Calu3 (cell line): Measurements from ENCODE around the gene SLC26A11. TPM values are rescaled to one million over a fixed set of nuclear protein-coding genes. Genes with fewer than 3 reads are reported as not detected.

Experiments used
- BruUV-seq: library from RNA; stranded (reverse); fragments of 400-500 nt; replicated peaks from 2 replicates; lab custom pipeline; 2021; lab: Mats Ljungman, UMichigan
- CTCF ChIA-PET: fragments of 300-600 bp; sonication (Branson Sonifier 250); formaldehyde crosslinking; loops from one replicate; lab custom pipeline; 2022; ENCODE audit warnings: antibody characterized with exemption; lab: Charles Lee
- DNase-seq: peaks from one replicate; pipeline ENCODE4 v3.0.0; 2022
- H3K27ac Mint-ChIP-seq: one replicate; pipeline ENCODE4 v1.8.0; 2022; ENCODE audit warnings: mixed read lengths; ENCODE audit not compliant: unreplicated experiment
- H3K27me3 Mint-ChIP-seq: one replicate; pipeline ENCODE4 v1.8.0; 2022; ENCODE audit warnings: mixed read lengths; ENCODE audit not compliant: unreplicated experiment
- H3K36me3 Mint-ChIP-seq: one replicate; pipeline ENCODE4 v1.8.0; 2022; ENCODE audit warnings: mild to moderate bottlenecking, moderate library complexity, mixed read lengths; ENCODE audit not compliant: insufficient read depth, unreplicated experiment
- H3K4me1 Mint-ChIP-seq: one replicate; pipeline ENCODE4 v1.8.0; 2022; ENCODE audit warnings: mild to moderate bottlenecking, low read depth, mixed read lengths; ENCODE audit not compliant: unreplicated experiment
- H3K4me3 Mint-ChIP-seq: one replicate; pipeline ENCODE4 v1.8.0; 2022; ENCODE audit warnings: mild to moderate bottlenecking, low read depth, moderate library complexity, mixed read lengths; ENCODE audit not compliant: unreplicated experiment
- H3K9me3 Mint-ChIP-seq: one replicate; pipeline ENCODE4 v1.8.0; 2022; ENCODE audit warnings: low read depth, mixed read lengths; ENCODE audit not compliant: unreplicated experiment
- intact Hi-C: fragments of 100-400 bp; cut with micrococcal nuclease; formaldehyde crosslinking; loops from one replicate; pipeline ENCODE4 v1.10.0; 2022; ENCODE audit not compliant: unreplicated experiment
- total RNA-seq: library from RNA; stranded (reverse); gene quantifications from 2 replicates; pipeline ENCODE4 v1.2.3, GENCODE V29; 2022
- TF ChIP-seq, protein P1 (sequence below): fragments of 200-600 bp; IDR thresholded peaks from one replicate; pipeline ENCODE4 v1.8.0; 2022; ENCODE audit warnings: antibody characterized with exemption; ENCODE audit not compliant: unreplicated experiment

The SLC26A11 gene
- total RNA-seq, 1 experiment from 2014 or later, result 7.2 TPM

- Mint-ChIP-seq H3K27me3 (no peaks in the 10 kb centered on the region), H3K9me3 (no peaks in the 10 kb centered on the region), H3K4me1 (no peaks in the 10 kb centered on the region), H3K4me3 (no peak overlapping the region), H3K27ac (no peak overlapping the region), H3K36me3 (no peaks in the 10 kb centered on the region)
- CTCF ChIA-PET, result no interaction called here
- TF ChIP-seq, protein P1, sequence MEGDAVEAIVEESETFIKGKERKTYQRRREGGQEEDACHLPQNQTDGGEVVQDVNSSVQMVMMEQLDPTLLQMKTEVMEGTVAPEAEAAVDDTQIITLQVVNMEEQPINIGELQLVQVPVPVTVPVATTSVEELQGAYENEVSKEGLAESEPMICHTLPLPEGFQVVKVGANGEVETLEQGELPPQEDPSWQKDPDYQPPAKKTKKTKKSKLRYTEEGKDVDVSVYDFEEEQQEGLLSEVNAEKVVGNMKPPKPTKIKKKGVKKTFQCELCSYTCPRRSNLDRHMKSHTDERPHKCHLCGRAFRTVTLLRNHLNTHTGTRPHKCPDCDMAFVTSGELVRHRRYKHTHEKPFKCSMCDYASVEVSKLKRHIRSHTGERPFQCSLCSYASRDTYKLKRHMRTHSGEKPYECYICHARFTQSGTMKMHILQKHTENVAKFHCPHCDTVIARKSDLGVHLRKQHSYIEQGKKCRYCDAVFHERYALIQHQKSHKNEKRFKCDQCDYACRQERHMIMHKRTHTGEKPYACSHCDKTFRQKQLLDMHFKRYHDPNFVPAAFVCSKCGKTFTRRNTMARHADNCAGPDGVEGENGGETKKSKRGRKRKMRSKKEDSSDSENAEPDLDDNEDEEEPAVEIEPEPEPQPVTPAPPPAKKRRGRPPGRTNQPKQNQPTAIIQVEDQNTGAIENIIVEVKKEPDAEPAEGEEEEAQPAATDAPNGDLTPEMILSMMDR, result no peak
- no TSS peak for BruUV-seq
- intact Hi-C loops, result no loop called here
- no peak for DNase-seq
These were observed 24.8 kb downstream of the SLC26A11 start for GRCh38 chr17:80244871-80245509.

DNA sequence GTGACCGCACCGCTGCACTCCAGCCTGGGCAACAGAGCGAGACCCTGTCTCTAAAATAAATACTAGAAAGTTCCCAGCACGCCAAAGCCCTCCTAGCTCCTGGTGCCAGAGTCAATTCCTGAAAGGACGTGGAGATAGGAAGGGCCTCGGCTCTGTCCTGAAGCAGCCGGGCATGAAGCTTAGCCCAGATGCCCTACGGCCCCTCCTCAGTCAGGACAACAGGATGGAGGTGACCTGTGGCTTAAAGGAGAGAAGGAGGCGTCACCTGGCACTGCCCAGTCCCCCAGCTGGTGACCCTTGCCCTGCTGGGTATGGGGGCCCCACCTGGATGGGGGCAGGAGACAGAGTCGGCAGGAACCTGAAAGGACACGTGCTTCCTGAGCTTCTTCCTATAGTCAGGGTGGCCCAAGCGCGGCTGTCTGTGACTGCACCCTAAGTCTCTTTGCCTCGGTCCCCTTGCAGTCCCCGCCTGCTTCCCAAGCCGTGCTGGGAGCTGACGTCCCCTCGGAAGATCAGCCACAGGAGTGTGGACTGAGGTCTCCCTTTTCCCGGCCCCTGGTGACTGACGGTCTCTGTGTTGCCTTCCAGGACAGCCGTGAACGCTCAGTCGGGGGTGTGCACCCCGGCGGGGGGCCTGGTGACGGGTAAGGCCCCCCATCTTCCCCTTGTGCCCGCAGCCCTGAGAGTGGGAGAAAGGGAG, 25.5 kb downstream of the SLC26A11 start:
- no peaks in the 10 kb centered on the region for H3K27me3 Mint-ChIP-seq
- no TSS peak for BruUV-seq
- TF ChIP-seq, protein P1, result no peak
- CTCF ChIA-PET, result no interaction called here
- H3K4me3 Mint-ChIP-seq, result no peak overlapping the region
- H3K9me3 Mint-ChIP-seq, result no peaks in the 10 kb centered on the region
- intact Hi-C loops, result no loop called here
- H3K4me1 Mint-ChIP-seq, result no peaks in the 10 kb centered on the region
- DNase-seq, result no peak
- no peak overlapping the region for H3K27ac Mint-ChIP-seq
- no peaks in the 10 kb centered on the region for H3K36me3 Mint-ChIP-seq

- Mint-ChIP-seq H3K9me3 (no peaks in the 10 kb centered on the region), H3K36me3 (no peaks in the 10 kb centered on the region), H3K4me1 (no peaks in the 10 kb centered on the region), H3K4me3 (no peak overlapping the region), H3K27me3 (no peaks in the 10 kb centered on the region), H3K27ac (no peak overlapping the region)
- no TSS peak for BruUV-seq
- CTCF ChIA-PET, result no interaction called here
- intact Hi-C loops, result no loop called here
- DNase-seq, result no peak
- TF ChIP-seq, protein P1, result no peak
These were observed 26.0 kb downstream of the SLC26A11 start for GRCh38 chr17:80246266-80246681.

DNA sequence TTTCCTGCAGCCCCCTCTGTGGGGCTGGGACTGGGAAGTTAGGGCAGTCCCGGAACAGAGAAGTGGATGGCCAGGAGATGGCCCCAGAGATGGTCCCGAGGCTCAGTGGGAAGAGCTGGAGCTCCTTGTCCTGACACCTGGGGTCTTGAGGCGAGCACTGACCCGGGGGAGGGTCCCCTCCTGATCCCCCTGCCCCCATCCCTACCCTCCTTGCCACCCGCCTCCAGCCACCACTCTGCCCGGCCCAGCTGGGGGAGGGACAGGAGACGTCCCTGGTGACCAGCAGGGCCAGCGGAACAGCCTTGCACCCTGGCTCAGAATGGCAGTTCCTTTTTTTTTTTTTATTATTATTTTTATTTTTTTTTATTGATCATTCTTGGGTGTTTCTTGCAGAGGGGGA, 26.5 kb downstream of the SLC26A11 start:
- no peak for DNase-seq
- Mint-ChIP-seq H3K9me3 (no peaks in the 10 kb centered on the region), H3K4me3 (no peak overlapping the region), H3K4me1 (no peaks in the 10 kb centered on the region), H3K36me3 (no peaks in the 10 kb centered on the region), H3K27me3 (no peaks in the 10 kb centered on the region), H3K27ac (no peak overlapping the region)
- TF ChIP-seq, protein P1, result no peak
- CTCF ChIA-PET, result no interaction called here
- no TSS peak for BruUV-seq
- intact Hi-C loops, result no loop called here
